Stomach (tissue), 4 donors: Measurements from ENCODE around the gene FCGR2B.

Experiments
- CTCF ChIP-seq, 7 experiments: fragments of 450-650 bp in 4 of 7; fragments of 200-600 bp in 3 of 7; sonication (generic) in 3 of 7; IDR thresholded peaks; one replicate each; pipeline ENCODE4 v1.5.1; 2016 to 2019; ENCODE audit warnings: antibody characterized with exemption in 7 of 7, control low read depth in 2 of 7, mild to moderate bottlenecking in 1 of 7
- EP300 ChIP-seq: sonication (generic); formaldehyde crosslinking; IDR thresholded peaks from one replicate; pipeline ENCODE4 v1.6.1; 2017; ENCODE audit warnings: antibody characterized with exemption
- POLR2A ChIP-seq, 4 donors: fragments of 450-650 bp; IDR thresholded peaks; one replicate each; pipeline ENCODE4 v1.6.1; 2016; ENCODE audit warnings: antibody characterized with exemption in 4 of 4, control low read depth in 2 of 4, mild to moderate bottlenecking in 1 of 4, moderate library complexity in 1 of 4
- POLR2AphosphoS5 ChIP-seq, 3 donors: sonication (generic); formaldehyde crosslinking; IDR thresholded peaks; one replicate each; pipeline ENCODE4 v1.6.1; 2016; ENCODE audit warnings: antibody characterized with exemption in 3 of 3

- TF ChIP-seq CTCF (IDR thresholded peaks at IDR 0.05) (no peak), POLR2AphosphoS5 (IDR thresholded peaks at IDR 0.05) (peak in 2 of 3 donors; percentile 54 to 67), POLR2A (IDR thresholded peaks at IDR 0.05) (no peak), EP300 (no peak)
Observed at GRCh38 chr1:161726473-161727255, 63.7 kb downstream of the FCGR2B start.
